H9 (cell line): ENCODE results near the gene LRP3. TPM values are rescaled to one million over a fixed set of nuclear protein-coding genes. Genes with fewer than 3 reads are reported as not detected.

Source experiments
- DNase-seq: peaks from one replicate; pipeline ENCODE4 v3.0.0-alpha.2; 2017
- H2AFZ ChIP-seq: one replicate; pipeline ENCODE4 v1.6.1; 2013; ENCODE audit warnings: mild to moderate bottlenecking, low read length, control low read depth, moderate library complexity
- H2AK5ac ChIP-seq: 2 replicates; pipeline ENCODE4 v1.6.1; 2013; ENCODE audit warnings: low read length, control low read depth, mixed read lengths; ENCODE audit not compliant: insufficient read length
- H2BK120ac ChIP-seq: one replicate; pipeline ENCODE4 v1.6.1; 2013; ENCODE audit warnings: low read depth, mild to moderate bottlenecking, low read length, control low read depth, inconsistent platforms; ENCODE audit not compliant: poor library complexity, severe bottlenecking
- H2BK12ac ChIP-seq: 2 replicates; pipeline ENCODE4 v1.6.1; 2013; ENCODE audit warnings: low read length, control low read depth, mixed read lengths, low read depth; ENCODE audit not compliant: insufficient read length
- H2BK15ac ChIP-seq: 2 replicates; pipeline ENCODE4 v1.6.1; 2013; ENCODE audit warnings: low read depth, low read length, control low read depth
- H2BK20ac ChIP-seq: one replicate; pipeline ENCODE4 v1.6.1; 2013; ENCODE audit warnings: low read depth, mild to moderate bottlenecking, low read length, control low read depth, inconsistent platforms; ENCODE audit not compliant: poor library complexity, severe bottlenecking
- H2BK5ac ChIP-seq: 2 replicates; pipeline ENCODE4 v1.6.1; 2013; ENCODE audit warnings: low read length, control low read depth, mixed read lengths; ENCODE audit not compliant: insufficient read length
- H3K14ac ChIP-seq: 2 replicates; pipeline ENCODE4 v1.6.1; 2013; ENCODE audit warnings: low read length, control low read depth; ENCODE audit not compliant: insufficient read depth
- H3K18ac ChIP-seq: 2 replicates; pipeline ENCODE4 v1.6.1; 2013; ENCODE audit warnings: low read depth, mild to moderate bottlenecking, mixed read lengths, low read length, control low read depth; ENCODE audit not compliant: insufficient read length
- H3K23ac ChIP-seq: 2 replicates; pipeline ENCODE4 v1.6.1; 2013; ENCODE audit warnings: low read length, control low read depth, mixed read lengths, low read depth; ENCODE audit not compliant: insufficient read length
- H3K23me2 ChIP-seq: 2 replicates; pipeline ENCODE4 v1.6.1; 2013; ENCODE audit warnings: low read depth, mild to moderate bottlenecking, mixed read lengths, low read length, control low read depth; ENCODE audit not compliant: insufficient read length, poor library complexity, severe bottlenecking
- H3K27ac ChIP-seq: 2 replicates; pipeline ENCODE4 v1.5.1; 2013; ENCODE audit warnings: low read length, control low read depth, mixed read lengths, low read depth; ENCODE audit not compliant: insufficient read length
- H3K27me3 ChIP-seq: 2 replicates; pipeline ENCODE4 v1.6.1; 2013; ENCODE audit warnings: low read length, control low read depth, inconsistent platforms; ENCODE audit not compliant: insufficient read depth
- H3K4ac ChIP-seq: 2 replicates; pipeline ENCODE4 v1.6.1; 2013; ENCODE audit warnings: low read depth, mild to moderate bottlenecking, control low read depth, inconsistent platforms, low read length, moderate library complexity
- H3K4me1 ChIP-seq: 2 replicates; pipeline ENCODE4 v1.6.1; 2013; ENCODE audit warnings: low read length, control low read depth, inconsistent platforms; ENCODE audit not compliant: insufficient read depth
- H3K4me2 ChIP-seq: 2 replicates; pipeline ENCODE4 v1.6.1; 2013; ENCODE audit warnings: low read length, control low read depth, mixed read lengths; ENCODE audit not compliant: insufficient read length, insufficient read depth
- H3K56ac ChIP-seq: 2 replicates; pipeline ENCODE4 v1.6.1; 2013; ENCODE audit warnings: low read depth, mild to moderate bottlenecking, mixed read lengths, low read length, control low read depth; ENCODE audit not compliant: insufficient read length
- H3K79me1 ChIP-seq: 2 replicates; pipeline ENCODE4 v1.6.1; 2013; ENCODE audit warnings: low read depth, mild to moderate bottlenecking, moderate library complexity, low read length, control low read depth, inconsistent platforms; ENCODE audit not compliant: insufficient read depth, poor library complexity, severe bottlenecking
- H3K79me2 ChIP-seq: 2 replicates; pipeline ENCODE4 v1.6.1; 2013; ENCODE audit warnings: low read length, control low read depth, inconsistent platforms; ENCODE audit not compliant: insufficient read depth
- H3K9ac ChIP-seq: 2 replicates; pipeline ENCODE4 v1.6.1; 2013; ENCODE audit warnings: low read length, control low read depth, mixed read lengths; ENCODE audit not compliant: insufficient read length; ENCODE audit errors: extremely low read depth
- H3K9me3 ChIP-seq: one replicate; pipeline ENCODE4 v1.6.1; 2013; ENCODE audit warnings: low read depth, low read length, inconsistent platforms; ENCODE audit not compliant: control insufficient read depth
- H3T11ph ChIP-seq: one replicate; pipeline ENCODE4 v1.6.1; 2013; ENCODE audit warnings: mild to moderate bottlenecking, low read length, control low read depth, inconsistent platforms
- H4K20me1 ChIP-seq: one replicate; pipeline ENCODE4 v1.6.1; 2013; ENCODE audit not compliant: control insufficient read depth, insufficient read length, insufficient read depth
- H4K5ac ChIP-seq: 2 replicates; pipeline ENCODE4 v1.6.1; 2013; ENCODE audit warnings: low read depth, mild to moderate bottlenecking, mixed read lengths, low read length, control low read depth; ENCODE audit not compliant: insufficient read length
- H4K8ac ChIP-seq: replicated peaks from 2 replicates; pipeline ENCODE4 v1.6.1; 2013; ENCODE audit warnings: low read length, control low read depth, mixed read lengths, low read depth; ENCODE audit not compliant: insufficient read length
- H4K91ac ChIP-seq: 2 replicates; pipeline ENCODE4 v1.6.1; 2013; ENCODE audit warnings: low read depth, mild to moderate bottlenecking, moderate library complexity, mixed read lengths, low read length, control low read depth; ENCODE audit not compliant: insufficient read length
- H3K27ac Mint-ChIP-seq, 3 experiments: 2 replicates in 2 of 3; 3 replicates in 1 of 3; pipeline ENCODE4 v1.8.0; 2020 to 2021; ENCODE audit warnings: mixed read lengths in 3 of 3, mild to moderate bottlenecking in 1 of 3, moderate library complexity in 1 of 3
- H3K27me3 Mint-ChIP-seq: 2 replicates; pipeline ENCODE4 v1.8.0; 2021; ENCODE audit warnings: low read depth, mild to moderate bottlenecking, moderate library complexity, mixed read lengths
- H3K36me3 Mint-ChIP-seq, 3 experiments: 2 replicates in 2 of 3; 3 replicates in 1 of 3; pipeline ENCODE4 v1.8.0; 2020 to 2021; ENCODE audit warnings: low read depth in 3 of 3, mixed read lengths in 3 of 3; ENCODE audit not compliant: insufficient read depth in 1 of 3
- H3K4me1 Mint-ChIP-seq, 2 experiments: 2 replicates each; pipeline ENCODE4 v1.8.0; 2020; ENCODE audit warnings: mixed read lengths in 2 of 2
- H3K4me3 Mint-ChIP-seq, 2 experiments: 2 replicates in 1 of 2; 3 replicates in 1 of 2; pipeline ENCODE4 v1.8.0; 2020 to 2021; ENCODE audit warnings: mild to moderate bottlenecking in 2 of 2, mixed read lengths in 2 of 2, moderate library complexity in 1 of 2
- H3K9me3 Mint-ChIP-seq, 2 experiments: 2 replicates in 1 of 2; 3 replicates in 1 of 2; pipeline ENCODE4 v1.8.0; 2020; ENCODE audit warnings: mild to moderate bottlenecking in 2 of 2, mixed read lengths in 2 of 2, moderate library complexity in 1 of 2
- WGBS: extraction: QIAGEN DNeasy Blood & Tissue Kit; methylation state at CpG from one replicate; pipeline ENCODE4 v1.1.7; 2013; ENCODE audit warnings: missing lambda C conversion rate, low lambda C conversion rate, mixed read lengths; ENCODE audit not compliant: insufficient read length; ENCODE audit errors: extremely low coverage; 5-methylcytosine and 5-hydroxymethylcytosine counted together
- total RNA-seq: library from RNA; stranded (reverse); gene quantifications from 2 replicates; pipeline ENCODE4 v1.2.1, GENCODE V29; 2021
- TF ChIP-seq, protein P1 (sequence below): fragments of 200-600 bp; sonication (generic); conservative IDR thresholded peaks from 3 replicates; pipeline ENCODE4 v1.8.0; 2021; ENCODE audit warnings: antibody characterized with exemption, mild to moderate bottlenecking

The LRP3 gene
- total RNA-seq, 1 experiment from 2014 or later = 29.2 TPM

DNA sequence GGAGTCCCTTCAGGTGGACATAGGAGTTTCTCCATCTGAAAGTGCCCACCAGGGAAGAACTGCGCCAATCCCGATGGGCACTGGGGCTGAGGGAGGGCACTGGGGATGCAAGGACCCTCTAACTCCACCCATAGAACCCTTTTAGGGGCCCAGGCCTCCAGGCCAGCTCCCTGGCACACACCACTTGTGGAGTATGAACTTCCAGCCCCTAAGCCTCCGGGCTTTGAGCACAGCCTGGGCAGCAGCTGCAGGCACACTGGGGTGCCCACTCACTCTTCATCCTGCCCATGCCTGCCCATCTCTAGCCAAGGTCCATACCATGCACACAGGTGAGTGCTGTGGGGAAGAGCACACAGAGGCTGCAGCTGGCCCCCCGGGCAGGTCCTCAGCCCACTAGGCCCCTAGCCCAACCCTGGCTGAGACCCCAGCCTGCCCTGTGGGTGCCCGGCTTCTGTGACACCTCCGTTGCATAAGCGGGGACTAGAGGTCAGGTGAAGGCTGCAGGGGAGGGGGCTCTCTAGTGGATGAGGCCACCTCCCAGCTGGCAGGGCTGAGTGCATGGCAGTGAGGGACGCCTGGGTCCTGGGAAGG, 46.1 kb downstream of the LRP3 start:
- no peaks in the 10 kb centered on the region for H3K79me1 ChIP-seq
- Mint-ChIP-seq H3K27me3 (peaks cover 15% of the 10 kb centered on the region), H3K4me3 (no peak overlapping the region), H3K4me1 (peaks cover 3 to 4% of the 10 kb centered on the region in 2 experiments; a peak in 1 of 4 replicates), H3K27ac (no peak overlapping the region), H3K9me3 (peaks cover 5 to 6% of the 10 kb centered on the region in 2 experiments; a peak in 3 of 5 replicates), H3K36me3 (peaks cover 0 to 5% (median 3%) of the 10 kb centered on the region in 3 experiments; a peak in 1 of 7 replicates)
- H2BK120ac ChIP-seq = no peak overlapping the region
- no peak overlapping the region for H2AFZ ChIP-seq
- no peak overlapping the region for H3K27ac ChIP-seq
- no peak overlapping the region for H3T11ph ChIP-seq
- H3K4me1 ChIP-seq = no peaks in the 10 kb centered on the region
- H3K4me2 ChIP-seq = no peak overlapping the region
- H3K18ac ChIP-seq = no peak overlapping the region
- H3K4ac ChIP-seq = no peak overlapping the region
- no peak overlapping the region for H2AK5ac ChIP-seq
- no CpG with 5 or more reads among the region's 8 CpGs for WGBS
- H4K91ac ChIP-seq = no peak overlapping the region
- H2BK15ac ChIP-seq = no peak overlapping the region
- no peaks in the 10 kb centered on the region for H4K20me1 ChIP-seq
- H2BK12ac ChIP-seq = no peak overlapping the region
- TF ChIP-seq, protein P1, sequence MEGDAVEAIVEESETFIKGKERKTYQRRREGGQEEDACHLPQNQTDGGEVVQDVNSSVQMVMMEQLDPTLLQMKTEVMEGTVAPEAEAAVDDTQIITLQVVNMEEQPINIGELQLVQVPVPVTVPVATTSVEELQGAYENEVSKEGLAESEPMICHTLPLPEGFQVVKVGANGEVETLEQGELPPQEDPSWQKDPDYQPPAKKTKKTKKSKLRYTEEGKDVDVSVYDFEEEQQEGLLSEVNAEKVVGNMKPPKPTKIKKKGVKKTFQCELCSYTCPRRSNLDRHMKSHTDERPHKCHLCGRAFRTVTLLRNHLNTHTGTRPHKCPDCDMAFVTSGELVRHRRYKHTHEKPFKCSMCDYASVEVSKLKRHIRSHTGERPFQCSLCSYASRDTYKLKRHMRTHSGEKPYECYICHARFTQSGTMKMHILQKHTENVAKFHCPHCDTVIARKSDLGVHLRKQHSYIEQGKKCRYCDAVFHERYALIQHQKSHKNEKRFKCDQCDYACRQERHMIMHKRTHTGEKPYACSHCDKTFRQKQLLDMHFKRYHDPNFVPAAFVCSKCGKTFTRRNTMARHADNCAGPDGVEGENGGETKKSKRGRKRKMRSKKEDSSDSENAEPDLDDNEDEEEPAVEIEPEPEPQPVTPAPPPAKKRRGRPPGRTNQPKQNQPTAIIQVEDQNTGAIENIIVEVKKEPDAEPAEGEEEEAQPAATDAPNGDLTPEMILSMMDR = no peak
- no peak for DNase-seq
- no peak overlapping the region for H3K56ac ChIP-seq
- H3K27me3 ChIP-seq = no peaks in the 10 kb centered on the region
- H2BK5ac ChIP-seq = no peak overlapping the region
- H2BK20ac ChIP-seq = no peak overlapping the region
- no peak overlapping the region for H3K9ac ChIP-seq
- H3K9me3 ChIP-seq = no peaks in the 10 kb centered on the region
- no peaks in the 10 kb centered on the region for H3K23me2 ChIP-seq
- no peak overlapping the region for H4K8ac ChIP-seq
- H3K14ac ChIP-seq = no peak overlapping the region
- H3K79me2 ChIP-seq = no peaks in the 10 kb centered on the region
- H4K5ac ChIP-seq = no peak overlapping the region
- H3K23ac ChIP-seq = no peak overlapping the region
